Neural progenitor cell (in vitro differentiated cells): ENCODE measurements around the gene SYT7. TPM values are rescaled to one million over a fixed set of nuclear protein-coding genes. Genes with fewer than 3 reads are reported as not detected.
A peak's percentile ranks its signal among the peaks of the same experiment; 100 is the strongest.

ENCODE experiments used
- DNase-seq: peaks from one replicate; pipeline ENCODE4 v3.0.0-alpha.2; 2016; ENCODE audit warnings: low spot score
- H2AFZ ChIP-seq: fragments of 200-600 bp; sonication (generic); replicated peaks from 2 replicates; pipeline ENCODE4 v1.6.1; 2016; ENCODE audit warnings: antibody characterized with exemption
- H3F3A ChIP-seq: fragments of 200-600 bp; sonication (generic); 2 replicates; pipeline ENCODE4 v1.6.1; 2016; ENCODE audit warnings: antibody characterized with exemption, low read depth
- H3K27ac ChIP-seq: fragments of 200-600 bp; sonication (generic); 2 replicates; pipeline ENCODE4 v1.5.1; 2016; ENCODE audit warnings: mild to moderate bottlenecking
- H3K27me3 ChIP-seq: fragments of 200-600 bp; sonication (generic); 2 replicates; pipeline ENCODE4 v1.6.1; 2016; ENCODE audit warnings: mild to moderate bottlenecking, moderate library complexity
- H3K36me3 ChIP-seq: fragments of 200-600 bp; sonication (generic); 2 replicates; pipeline ENCODE4 v1.5.1; 2016
- H3K4me1 ChIP-seq: fragments of 200-600 bp; sonication (generic); 2 replicates; pipeline ENCODE4 v1.6.1; 2016; ENCODE audit warnings: mixed run types
- H3K4me2 ChIP-seq: fragments of 200-600 bp; sonication (generic); 2 replicates; pipeline ENCODE4 v1.6.1; 2016
- H3K4me3 ChIP-seq: fragments of 200-600 bp; sonication (generic); 2 replicates; pipeline ENCODE4 v1.5.1; 2016
- H3K79me2 ChIP-seq: fragments of 200-600 bp; sonication (generic); 2 replicates; pipeline ENCODE4 v1.6.1; 2016; ENCODE audit warnings: low read depth
- H3K9ac ChIP-seq: fragments of 200-600 bp; sonication (generic); 2 replicates; pipeline ENCODE4 v1.6.1; 2016
- H3K9me3 ChIP-seq: fragments of 200-600 bp; sonication (generic); 2 replicates; pipeline ENCODE4 v1.5.1; 2016; ENCODE audit warnings: low read depth
- H4K20me1 ChIP-seq: fragments of 200-600 bp; sonication (generic); 2 replicates; pipeline ENCODE4 v1.6.1; 2016; ENCODE audit warnings: low read depth
- H3K27ac Mint-ChIP-seq: 3 replicates; pipeline ENCODE4 v1.8.0; 2021; ENCODE audit warnings: mixed read lengths
- H3K27me3 Mint-ChIP-seq: 2 replicates; pipeline ENCODE4 v1.8.0; 2022; ENCODE audit warnings: low read depth, mild to moderate bottlenecking, inconsistent platforms, moderate library complexity, mixed read lengths; ENCODE audit not compliant: insufficient read depth
- H3K36me3 Mint-ChIP-seq: 3 replicates; pipeline ENCODE4 v1.8.0; 2021; ENCODE audit warnings: mixed read lengths
- H3K4me1 Mint-ChIP-seq: 3 replicates; pipeline ENCODE4 v1.8.0; 2021; ENCODE audit warnings: mixed read lengths
- H3K4me3 Mint-ChIP-seq: 3 replicates; pipeline ENCODE4 v1.8.0; 2021; ENCODE audit warnings: mild to moderate bottlenecking, moderate library complexity, mixed read lengths
- H3K9me3 Mint-ChIP-seq: 3 replicates; pipeline ENCODE4 v1.8.0; 2020; ENCODE audit warnings: mixed read lengths
- EZH2 ChIP-seq: fragments of 200-600 bp; sonication (generic); IDR thresholded peaks from 2 replicates; pipeline ENCODE4 v1.6.1; 2017; ENCODE audit warnings: antibody characterized with exemption, mild to moderate bottlenecking, moderate library complexity
- EZH2phosphoT487 ChIP-seq: fragments of 200-600 bp; sonication (generic); IDR thresholded peaks from 2 replicates; pipeline ENCODE4 v1.6.1; 2017; ENCODE audit warnings: antibody characterized with exemption
- total RNA-seq: library from RNA; depleted of rRNA; stranded (reverse); fragments of >200 nt; gene quantifications from 2 replicates; pipeline ENCODE4 v1.2.3, GENCODE V29; 2015; ENCODE audit warnings: low replicate concordance
- TF ChIP-seq, protein P1 (sequence below): fragments of 200-600 bp; sonication (generic); IDR thresholded peaks from 2 replicates; pipeline ENCODE4 v1.5.1; 2017; ENCODE audit warnings: antibody characterized with exemption, mild to moderate bottlenecking

Gene SYT7
- total RNA-seq, 1 donor from 2014 or later = 0.73 TPM

DNA sequence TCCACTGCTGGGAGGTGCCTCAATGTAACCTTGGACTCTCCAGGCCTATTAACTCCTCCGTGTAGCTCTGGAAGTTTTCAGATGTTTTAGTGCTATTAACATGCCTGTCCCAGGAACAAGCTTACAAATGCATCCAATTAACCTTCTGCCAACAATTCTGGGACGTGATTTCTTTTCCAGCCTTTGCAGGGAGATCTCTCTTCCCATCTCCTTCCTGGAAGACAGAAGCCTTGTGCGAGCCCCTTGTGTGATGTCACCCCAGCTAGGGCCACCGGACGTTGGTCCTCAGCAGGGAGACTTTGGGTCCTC lies 47.7 kb upstream of the SYT7 start:
- Mint-ChIP-seq H3K9me3 (no peaks in the 10 kb centered on the region), H3K4me1 (peaks cover 49% of the 10 kb centered on the region), H3K36me3 (no peaks in the 10 kb centered on the region), H3K27me3 (peaks cover 10% of the 10 kb centered on the region), H3K27ac (no peak overlapping the region), H3K4me3 (no peak overlapping the region)
- TF ChIP-seq EZH2phosphoT487 = no peak
- peaks cover 11% of the 10 kb centered on the region for H3K4me1 ChIP-seq
- H3F3A ChIP-seq = no peaks in the 10 kb centered on the region
- H3K4me3 ChIP-seq = no peak overlapping the region
- no peaks in the 10 kb centered on the region for H3K27me3 ChIP-seq
- H3K79me2 ChIP-seq = no peaks in the 10 kb centered on the region
- no peak overlapping the region for H3K9ac ChIP-seq
- no peak overlapping the region for H3K4me2 ChIP-seq
- H3K36me3 ChIP-seq = no peaks in the 10 kb centered on the region
- DNase-seq = no peak
- no peaks in the 10 kb centered on the region for H4K20me1 ChIP-seq
- no peak overlapping the region for H3K27ac ChIP-seq
- no peaks in the 10 kb centered on the region for H3K9me3 ChIP-seq
- H2AFZ ChIP-seq = no peak overlapping the region

DNA sequence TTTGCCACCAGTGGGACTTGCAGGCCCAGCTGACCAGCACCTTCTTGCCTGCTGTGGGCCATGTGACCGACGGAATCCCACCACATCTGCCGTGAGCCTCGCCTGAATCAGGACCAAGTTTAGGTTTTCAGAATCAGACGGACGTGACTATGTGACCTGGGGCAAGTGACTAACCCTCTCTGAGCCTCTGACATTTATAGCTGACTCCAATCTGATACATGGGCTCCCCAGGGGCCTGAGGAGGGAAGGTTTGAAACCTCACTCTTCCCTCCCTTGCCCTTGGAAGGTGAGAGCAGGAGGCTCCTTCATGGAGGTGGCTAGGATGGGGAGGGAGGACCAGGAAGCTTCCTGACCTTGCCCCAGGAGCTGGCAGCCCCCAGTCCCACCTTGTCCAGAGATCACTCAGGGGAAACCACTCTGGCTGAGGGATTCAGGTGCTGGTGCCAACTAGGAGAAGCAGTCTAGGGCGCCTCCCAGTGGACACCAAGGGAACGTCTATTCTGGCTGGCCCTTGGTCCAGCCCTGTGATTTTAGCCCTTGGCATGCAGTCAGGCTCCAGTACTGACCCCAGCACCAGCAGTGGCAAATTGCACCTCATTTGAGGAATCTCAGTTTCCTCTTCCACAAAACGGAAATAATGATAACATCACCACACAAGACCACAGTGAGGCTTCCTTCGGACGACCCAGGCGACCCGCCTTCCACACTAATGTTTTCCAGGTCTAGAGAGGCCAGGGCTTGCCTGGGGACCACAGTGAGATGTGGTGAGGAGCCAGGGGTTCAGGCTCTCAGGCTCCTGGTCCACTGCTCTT lies 47.2 kb upstream of the SYT7 start:
- Histone ChIP-seq H3K4me3 (no peak overlapping the region), H3K9ac (no peak overlapping the region), H3K4me2 (no peak overlapping the region), H3K27ac (no peak overlapping the region), H3K36me3 (no peaks in the 10 kb centered on the region), H3F3A (no peaks in the 10 kb centered on the region), H3K4me1 (peaks cover 11% of the 10 kb centered on the region), H4K20me1 (no peaks in the 10 kb centered on the region), H3K9me3 (no peaks in the 10 kb centered on the region), H3K79me2 (no peaks in the 10 kb centered on the region), H2AFZ (no peak overlapping the region), H3K27me3 (no peaks in the 10 kb centered on the region)
- no peak overlapping the region for H3K4me3 Mint-ChIP-seq
- H3K36me3 Mint-ChIP-seq = no peaks in the 10 kb centered on the region
- DNase-seq = peak; percentile 86
- H3K9me3 Mint-ChIP-seq = no peaks in the 10 kb centered on the region
- H3K4me1 Mint-ChIP-seq = peaks cover 49% of the 10 kb centered on the region
- peak overlapping the region; percentile 22 for H3K27ac Mint-ChIP-seq
- TF ChIP-seq, protein P1, sequence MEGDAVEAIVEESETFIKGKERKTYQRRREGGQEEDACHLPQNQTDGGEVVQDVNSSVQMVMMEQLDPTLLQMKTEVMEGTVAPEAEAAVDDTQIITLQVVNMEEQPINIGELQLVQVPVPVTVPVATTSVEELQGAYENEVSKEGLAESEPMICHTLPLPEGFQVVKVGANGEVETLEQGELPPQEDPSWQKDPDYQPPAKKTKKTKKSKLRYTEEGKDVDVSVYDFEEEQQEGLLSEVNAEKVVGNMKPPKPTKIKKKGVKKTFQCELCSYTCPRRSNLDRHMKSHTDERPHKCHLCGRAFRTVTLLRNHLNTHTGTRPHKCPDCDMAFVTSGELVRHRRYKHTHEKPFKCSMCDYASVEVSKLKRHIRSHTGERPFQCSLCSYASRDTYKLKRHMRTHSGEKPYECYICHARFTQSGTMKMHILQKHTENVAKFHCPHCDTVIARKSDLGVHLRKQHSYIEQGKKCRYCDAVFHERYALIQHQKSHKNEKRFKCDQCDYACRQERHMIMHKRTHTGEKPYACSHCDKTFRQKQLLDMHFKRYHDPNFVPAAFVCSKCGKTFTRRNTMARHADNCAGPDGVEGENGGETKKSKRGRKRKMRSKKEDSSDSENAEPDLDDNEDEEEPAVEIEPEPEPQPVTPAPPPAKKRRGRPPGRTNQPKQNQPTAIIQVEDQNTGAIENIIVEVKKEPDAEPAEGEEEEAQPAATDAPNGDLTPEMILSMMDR = peak; percentile 92
- TF ChIP-seq EZH2phosphoT487 = no peak
- H3K27me3 Mint-ChIP-seq = peaks cover 11% of the 10 kb centered on the region

DNA sequence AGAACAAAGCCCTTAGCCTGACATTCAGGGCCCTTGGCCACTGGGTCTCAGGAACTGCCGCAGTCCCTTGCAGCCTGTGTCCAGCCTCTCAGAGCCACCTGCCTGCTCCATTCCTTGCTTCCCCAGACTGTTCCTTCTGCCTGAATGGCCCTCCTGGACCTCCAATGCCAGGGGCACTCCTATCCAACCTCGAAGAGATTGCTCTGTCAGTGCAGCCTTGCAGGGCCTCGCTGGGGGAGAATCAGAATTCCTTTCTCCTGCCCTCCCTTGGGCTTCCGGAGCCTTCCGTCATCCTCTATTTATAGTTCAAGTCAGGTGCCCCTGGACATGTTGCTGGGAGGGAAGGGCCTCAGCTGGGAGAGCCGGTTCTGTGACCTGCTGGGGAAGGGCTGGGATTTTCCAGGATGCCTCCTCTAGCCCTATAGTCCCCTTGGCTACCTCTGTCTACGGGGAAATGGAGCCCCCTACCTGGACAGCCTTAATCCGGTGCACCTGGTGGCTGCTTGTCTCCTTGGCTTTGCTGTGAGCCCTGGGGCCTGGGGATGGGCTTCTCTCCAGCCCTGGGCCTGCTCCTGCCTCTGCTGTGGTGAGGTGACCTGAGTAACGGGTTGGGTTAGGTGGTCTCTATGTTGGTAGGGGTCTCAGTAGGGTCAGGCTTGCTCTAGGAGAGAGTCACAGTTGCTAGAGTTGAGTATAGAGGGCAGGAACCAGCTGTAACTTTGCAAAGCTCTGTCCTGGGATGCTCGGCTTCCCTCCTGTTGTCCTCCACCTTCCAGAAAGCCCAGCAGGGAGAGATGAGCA lies 45.9 kb upstream of the SYT7 start:
- H3K4me3 Mint-ChIP-seq = no peak overlapping the region
- peaks cover 10% of the 10 kb centered on the region for H3K27me3 Mint-ChIP-seq
- Histone ChIP-seq H3F3A (no peaks in the 10 kb centered on the region), H3K27ac (no peak overlapping the region), H4K20me1 (no peaks in the 10 kb centered on the region), H3K9ac (no peak overlapping the region), H3K4me3 (no peak overlapping the region), H3K4me1 (peaks cover 1% of the 10 kb centered on the region), H3K9me3 (no peaks in the 10 kb centered on the region), H3K79me2 (no peaks in the 10 kb centered on the region), H3K36me3 (no peaks in the 10 kb centered on the region), H2AFZ (no peak overlapping the region), H3K27me3 (no peaks in the 10 kb centered on the region), H3K4me2 (no peak overlapping the region)
- DNase-seq = no peak
- H3K9me3 Mint-ChIP-seq = no peaks in the 10 kb centered on the region
- TF ChIP-seq EZH2phosphoT487 = no peak
- TF ChIP-seq EZH2 = no peak
- TF ChIP-seq, protein P1 = no peak
- H3K27ac Mint-ChIP-seq = no peak overlapping the region
- H3K4me1 Mint-ChIP-seq = peaks cover 38% of the 10 kb centered on the region
- H3K36me3 Mint-ChIP-seq = no peaks in the 10 kb centered on the region

- peaks cover 35% of the 10 kb centered on the region for H3K4me1 Mint-ChIP-seq
- Histone ChIP-seq H3K79me2 (no peaks in the 10 kb centered on the region), H3K9ac (no peak overlapping the region), H2AFZ (no peak overlapping the region), H4K20me1 (no peaks in the 10 kb centered on the region), H3K4me1 (no peaks in the 10 kb centered on the region), H3K4me3 (no peak overlapping the region), H3F3A (no peaks in the 10 kb centered on the region), H3K9me3 (no peaks in the 10 kb centered on the region), H3K27ac (no peak overlapping the region), H3K4me2 (no peak overlapping the region), H3K27me3 (no peaks in the 10 kb centered on the region), H3K36me3 (no peaks in the 10 kb centered on the region)
- no peaks in the 10 kb centered on the region for H3K36me3 Mint-ChIP-seq
- H3K9me3 Mint-ChIP-seq = no peaks in the 10 kb centered on the region
- DNase-seq = no peak
- H3K27ac Mint-ChIP-seq = no peak overlapping the region
- peaks cover 10% of the 10 kb centered on the region for H3K27me3 Mint-ChIP-seq
- TF ChIP-seq EZH2phosphoT487 = no peak
- TF ChIP-seq, protein P1 = no peak
- TF ChIP-seq EZH2 = no peak
- no peak overlapping the region for H3K4me3 Mint-ChIP-seq
These were observed 44.6 kb upstream of the SYT7 start for GRCh38 chr11:61625525-61625924.
